Measurements from ENCODE around the gene FOXP1.

- TF ChIP-seq NFRKB (IDR thresholded peaks at IDR 0.05) (no peak), ELF4 (IDR thresholded peaks at IDR 0.05) (no peak), FOXK2 (IDR thresholded peaks at IDR 0.05) (no peak), BHLHE40 (IDR thresholded peaks at IDR 0.05; ENCODE audit: borderline replicate concordance) (no peak)
Observed at GRCh38 chr3:71069797-71070196, 513.7 kb downstream of the FOXP1 start.

Data from HEK293T (cell line).